SK-N-MC (cell line): ENCODE measurements around the gene PABPC1L2B.
"Not testable (repeated sequence)": the region's sequence is repeated elsewhere in the genome, so short reads cannot be mapped to it uniquely, and the experiment has no call there.

Experiments used
- DNase-seq: peaks from one replicate; pipeline ENCODE4 v3.0.0-alpha.2; 2011; ENCODE audit warnings: low read depth, low spot score
- H3K27ac ChIP-seq: fragments of 200-600 bp; sonication (generic); 2 replicates; pipeline ENCODE4 v1.5.1; 2016; ENCODE audit warnings: mixed run types
- H3K36me3 ChIP-seq: fragments of 200-600 bp; sonication (generic); 2 replicates; pipeline ENCODE4 v1.6.1; 2017; ENCODE audit warnings: antibody characterized with exemption, low read length, mixed read lengths; ENCODE audit not compliant: insufficient read depth
- H3K4me3 ChIP-seq: fragments of 200-600 bp; sonication (generic); 2 replicates; pipeline ENCODE4 v1.5.1; 2016
- H3K9ac ChIP-seq: fragments of 200-600 bp; sonication (generic); 2 replicates; pipeline ENCODE4 v1.8.0; 2017; ENCODE audit warnings: mixed run types, mixed read lengths; ENCODE audit not compliant: insufficient read length
- H3K9me3 ChIP-seq: fragments of 200-600 bp; sonication (generic); 2 replicates; pipeline ENCODE4 v1.6.1; 2017; ENCODE audit warnings: low read depth, mild to moderate bottlenecking, antibody characterized with exemption, low read length, moderate library complexity, mixed read lengths
- EZH2 ChIP-seq: fragments of 200-600 bp; sonication (generic); IDR thresholded peaks from one replicate; pipeline ENCODE4 v1.6.1; 2017; ENCODE audit warnings: antibody characterized with exemption
- FOXP2 ChIP-seq: optimal IDR thresholded peaks from 2 replicates; pipeline ENCODE3; 2011; ENCODE audit warnings: mild to moderate bottlenecking, moderate library complexity; ENCODE audit not compliant: insufficient read depth; ENCODE audit errors: extremely low read length, control extremely low read depth
- POLR2AphosphoS5 ChIP-seq: IDR thresholded peaks from 2 replicates; pipeline ENCODE4 v1.6.1; 2012; ENCODE audit warnings: mild to moderate bottlenecking, low read depth, low read length, borderline replicate concordance

PABPC1L2B gene

GRCh38 chrX:73002733-73003132, at the start of gene PABPC1L2B:
Gene PABPC1L2B, plus strand, starts transcription at chrX:73002939. Its CDS starts 704 bp downstream, at chrX:73003643.
- DNase-seq, H3K27ac ChIP-seq, H3K9me3 ChIP-seq, H3K4me3 ChIP-seq, H3K9ac ChIP-seq, H3K36me3 ChIP-seq: not testable (repeated sequence)

- H3K27ac ChIP-seq, H3K36me3 ChIP-seq, H3K9me3 ChIP-seq, DNase-seq, H3K9ac ChIP-seq, H3K4me3 ChIP-seq: not testable (repeated sequence)
These were observed 42.8 kb upstream of the PABPC1L2B start for GRCh38 chrX:72959971-72960370.

GRCh38 chrX:72971859-72972258, 30.9 kb upstream of the PABPC1L2B start:
- H3K27ac ChIP-seq, H3K9ac ChIP-seq, DNase-seq, H3K36me3 ChIP-seq, H3K4me3 ChIP-seq, H3K9me3 ChIP-seq: not testable (repeated sequence)

GRCh38 chrX:72974885-72975284, 27.9 kb upstream of the PABPC1L2B start:
- not testable (repeated sequence) for H3K9ac ChIP-seq, DNase-seq

DNA sequence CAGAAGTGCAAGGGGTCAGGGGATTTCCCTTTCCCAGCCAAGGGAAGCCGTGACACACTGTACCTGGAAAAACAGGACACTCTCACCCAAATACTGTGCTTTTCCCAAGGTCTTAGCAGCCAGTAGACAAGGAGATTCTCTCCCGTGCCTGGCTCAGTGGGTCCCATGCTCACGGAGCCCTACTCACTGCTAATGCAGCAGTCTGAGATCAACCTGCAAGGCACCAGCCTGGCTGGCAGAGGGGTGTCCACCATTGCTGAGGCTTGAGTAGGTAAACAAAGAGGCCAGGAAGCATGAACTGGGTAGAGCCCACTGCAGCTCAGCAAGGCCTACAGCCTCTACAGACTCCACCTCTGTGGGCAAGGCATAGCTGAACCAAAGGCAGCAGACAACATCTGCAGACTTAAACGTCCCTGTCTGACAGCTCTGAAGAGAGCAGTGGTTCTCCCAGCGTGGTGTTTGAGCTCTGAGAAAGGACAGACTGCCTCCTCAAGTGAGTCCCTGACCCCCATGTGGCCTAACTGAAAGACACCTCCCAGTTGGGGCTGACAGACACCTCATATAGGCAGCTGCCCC, 21.8 kb upstream of the PABPC1L2B start:
- DNase-seq, H3K9ac ChIP-seq, H3K9me3 ChIP-seq, H3K36me3 ChIP-seq, H3K4me3 ChIP-seq, H3K27ac ChIP-seq: not testable (repeated sequence)

More at GRCh38 chrX:72974885-72975284, 27.9 kb upstream of the PABPC1L2B start:
- H3K4me3 ChIP-seq, H3K27ac ChIP-seq, H3K9me3 ChIP-seq, H3K36me3 ChIP-seq: not testable (repeated sequence)

DNA sequence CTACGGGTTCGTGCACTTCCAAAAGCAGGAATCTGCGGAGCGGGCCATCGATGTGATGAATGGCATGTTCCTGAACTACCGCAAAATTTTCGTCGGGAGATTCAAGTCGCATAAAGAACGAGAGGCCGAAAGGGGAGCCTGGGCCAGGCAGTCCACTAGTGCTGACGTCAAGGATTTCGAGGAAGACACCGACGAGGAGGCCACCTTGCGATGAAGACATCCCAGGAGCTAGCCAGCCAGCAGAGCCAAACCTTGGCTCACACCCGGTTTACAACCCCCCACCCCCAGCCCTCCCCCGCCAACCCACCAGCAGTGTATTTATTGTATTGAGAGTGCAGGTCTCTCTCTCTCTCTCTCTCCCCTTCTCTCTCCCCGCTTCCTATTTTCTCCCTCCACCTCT, 1.3 kb downstream of the PABPC1L2B start:
- not testable (repeated sequence) for H3K27ac ChIP-seq, H3K36me3 ChIP-seq, DNase-seq, H3K9me3 ChIP-seq, H3K9ac ChIP-seq, H3K4me3 ChIP-seq

- Histone ChIP-seq H3K9ac (no peak overlapping the region), H3K27ac (no peak overlapping the region), H3K9me3 (no peaks in the 10 kb centered on the region), H3K36me3 (no peaks in the 10 kb centered on the region), H3K4me3 (no peak overlapping the region)
- DNase-seq = no peak
- no peak for TF ChIP-seq EZH2
- TF ChIP-seq FOXP2 = no peak
- no peak for TF ChIP-seq POLR2AphosphoS5
These were observed 18.8 kb downstream of the PABPC1L2B start for GRCh38 chrX:73021361-73022092.

DNA sequence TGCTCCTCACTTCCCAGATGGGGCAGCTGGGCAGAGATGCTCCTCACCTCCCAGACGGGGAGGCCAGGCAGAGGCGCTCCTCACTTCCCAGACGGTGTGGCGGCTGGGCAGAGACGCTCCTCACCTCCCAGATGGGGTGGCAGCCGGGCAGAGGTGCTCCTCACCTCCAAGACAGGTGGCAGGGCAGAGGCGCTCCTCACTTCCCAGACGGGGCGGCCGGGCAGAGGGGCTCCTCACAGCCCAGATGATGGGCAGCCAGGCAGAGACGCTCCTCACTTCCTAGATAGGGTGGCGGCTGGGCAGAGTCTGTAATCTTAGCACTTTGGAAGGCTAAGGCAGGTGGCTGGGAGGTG, 19.3 kb downstream of the PABPC1L2B start:
- H3K4me3 ChIP-seq, H3K9me3 ChIP-seq, H3K27ac ChIP-seq, H3K36me3 ChIP-seq, DNase-seq, H3K9ac ChIP-seq: not testable (repeated sequence)

GRCh38 chrX:73028876-73029275, 26.1 kb downstream of the PABPC1L2B start:
- H3K27ac ChIP-seq = no peak overlapping the region
- DNase-seq = no peak
- no peaks in the 10 kb centered on the region for H3K36me3 ChIP-seq
- H3K4me3 ChIP-seq = no peak overlapping the region
- H3K9me3 ChIP-seq = no peaks in the 10 kb centered on the region
- TF ChIP-seq EZH2 (no peak), POLR2AphosphoS5 (no peak), FOXP2 (no peak)
- no peak overlapping the region for H3K9ac ChIP-seq
